NCI-H1930 (cell line): ENCODE data around the gene DLGAP1.

Source experiments
- DNase-seq, 2 experiments: peaks; one replicate each; lab custom pipeline; 2025; lab: John Stamatoyannopoulos, UW

Gene DLGAP1

DNA sequence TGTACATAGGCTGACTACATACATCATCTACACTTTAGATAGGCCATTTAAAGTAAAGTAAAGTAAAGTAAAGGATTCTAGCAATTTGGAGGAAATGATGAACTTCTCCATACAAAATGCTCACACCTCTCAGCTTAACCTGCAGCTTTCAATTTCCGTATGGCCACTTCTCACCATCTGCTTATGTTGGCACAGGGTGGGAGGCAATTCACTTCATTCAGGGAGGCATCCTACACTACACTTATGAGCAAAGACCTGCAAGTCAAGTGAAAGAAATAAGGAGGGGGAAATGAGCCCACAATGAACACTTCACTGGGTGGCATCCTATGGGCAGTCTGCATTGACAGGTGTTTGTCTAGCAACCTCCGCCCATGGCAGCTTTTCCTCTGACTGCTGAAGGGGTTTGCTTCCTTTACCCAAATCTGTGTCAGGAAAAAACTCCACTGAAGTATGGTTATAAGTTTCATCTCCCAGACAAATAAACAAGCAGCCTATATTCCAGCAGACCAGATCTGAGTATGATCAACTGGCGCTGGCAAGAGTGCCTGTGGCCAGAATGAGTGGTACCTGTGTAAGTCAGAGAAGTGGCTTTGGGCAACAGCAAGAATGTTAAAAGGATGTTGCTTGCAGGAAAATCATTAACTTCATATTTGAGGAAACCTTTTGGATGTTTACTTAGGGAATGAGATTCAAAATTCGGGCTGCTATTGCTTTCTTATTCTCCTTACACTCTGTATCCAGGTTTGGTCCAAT is 556.1 kb downstream of the DLGAP1 start:
- DNase-seq = no peak

DNA sequence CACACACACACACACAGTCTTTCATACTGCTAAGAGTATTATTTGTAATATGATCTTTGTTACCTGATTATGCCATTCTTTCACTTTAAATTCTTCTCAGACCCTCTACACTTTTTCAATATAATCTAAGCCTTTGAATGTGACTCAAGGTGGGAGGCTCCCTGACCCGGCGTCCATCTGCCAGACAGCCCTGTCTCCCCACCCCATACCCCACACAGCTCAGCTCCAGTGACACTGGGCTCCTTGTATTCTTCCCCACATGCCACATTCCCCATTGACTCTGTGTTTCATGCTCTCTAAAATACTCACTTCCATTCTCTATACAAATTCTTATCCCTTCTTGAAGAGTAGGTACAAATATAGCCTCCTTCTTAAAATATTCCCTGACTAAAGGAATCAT is 563.0 kb downstream of the DLGAP1 start:
- no peak for DNase-seq

DNA sequence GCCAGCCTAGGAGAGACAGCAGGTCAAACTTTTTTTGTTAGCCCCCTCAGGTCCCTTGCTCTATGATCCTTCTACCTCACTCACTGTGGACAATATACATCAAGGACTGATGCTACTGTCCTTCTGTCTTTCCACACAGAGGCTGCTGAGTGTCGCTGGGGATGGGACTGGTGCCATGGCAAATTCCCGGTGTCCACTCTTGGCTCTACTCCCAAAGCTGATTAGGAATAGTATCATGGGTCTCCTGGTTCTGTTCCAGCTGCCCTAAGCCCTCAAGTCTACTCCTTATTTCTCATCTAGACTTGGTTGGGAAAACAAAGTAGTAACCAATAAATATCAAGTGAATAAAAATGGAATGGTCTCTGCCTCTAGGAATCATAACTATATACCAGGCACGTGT is 563.9 kb downstream of the DLGAP1 start:
- DNase-seq = no peak

DNA sequence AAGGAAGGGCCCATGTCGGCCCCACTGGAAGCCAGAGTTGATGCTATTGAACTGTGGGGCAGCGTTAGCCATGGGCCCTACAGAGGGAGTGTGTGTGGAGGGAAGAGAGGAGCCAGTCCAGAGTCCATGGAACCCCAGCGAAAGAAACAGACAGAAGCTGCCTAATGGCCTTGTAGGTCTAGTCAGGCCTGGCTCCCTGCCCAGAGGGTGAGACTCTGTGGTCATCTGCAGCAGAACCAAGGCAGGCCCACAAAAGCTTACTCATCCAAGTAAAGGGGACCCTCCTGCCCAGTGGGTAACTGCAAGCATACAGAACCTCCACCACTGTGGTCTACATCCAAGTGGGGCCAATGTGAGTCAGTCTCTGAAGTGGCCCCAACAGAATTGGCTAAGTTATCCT is 565.3 kb downstream of the DLGAP1 start:
- no peak for DNase-seq

DNA sequence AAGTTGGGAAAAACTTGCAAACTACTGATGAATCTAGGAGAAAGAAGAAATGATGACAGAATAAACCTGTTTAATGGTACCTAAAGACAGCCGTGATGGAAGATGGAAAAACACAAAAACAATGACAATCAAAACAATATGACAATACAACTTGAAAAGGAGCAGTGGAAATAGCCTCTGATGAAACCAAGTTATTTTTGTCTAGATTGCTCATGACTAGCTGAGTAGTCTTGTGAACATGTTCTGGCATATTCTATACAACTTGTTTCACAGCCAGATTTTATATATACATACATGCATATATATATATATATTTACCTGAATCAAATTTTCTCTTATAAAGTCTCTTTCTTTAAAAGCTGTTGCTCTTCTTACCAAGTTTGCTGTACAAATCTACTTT is 566.0 kb downstream of the DLGAP1 start:
- no peak for DNase-seq

DNA sequence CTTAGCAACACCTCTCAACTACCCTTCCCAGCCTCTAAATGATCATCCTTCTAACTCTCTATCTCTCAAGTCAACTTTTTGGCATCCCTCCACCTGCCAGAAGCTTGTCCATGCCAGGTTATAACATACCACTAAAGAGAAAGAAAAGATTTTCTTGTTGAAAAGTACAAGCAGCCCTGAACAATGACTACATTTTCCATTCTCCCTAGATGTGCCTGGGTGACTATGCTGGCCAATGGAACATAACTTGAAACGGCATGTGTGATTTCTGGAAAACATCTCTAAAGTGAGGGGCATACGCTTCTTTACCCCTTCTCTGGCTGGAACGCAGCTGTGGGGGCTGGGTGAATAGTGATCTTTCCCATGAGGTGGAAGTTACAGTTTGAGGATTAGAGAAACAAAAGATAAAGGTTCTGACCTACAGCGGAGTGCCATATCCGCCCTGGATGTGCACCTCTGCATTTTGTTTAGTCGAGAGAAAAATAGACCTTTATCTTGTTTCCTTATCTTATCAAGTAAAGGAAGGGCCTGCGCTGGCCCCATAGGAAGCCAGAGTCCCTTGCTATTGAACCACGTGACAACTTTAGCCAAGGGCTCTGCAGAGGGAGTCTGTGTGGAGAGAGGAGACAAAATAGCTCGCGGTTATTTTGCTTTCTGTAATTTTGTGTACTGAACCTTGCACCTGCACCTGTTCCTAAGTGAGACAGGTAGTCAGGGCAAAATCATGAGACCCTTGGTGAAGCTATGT is 568.4 kb downstream of the DLGAP1 start:
- DNase-seq = no peak

DNA sequence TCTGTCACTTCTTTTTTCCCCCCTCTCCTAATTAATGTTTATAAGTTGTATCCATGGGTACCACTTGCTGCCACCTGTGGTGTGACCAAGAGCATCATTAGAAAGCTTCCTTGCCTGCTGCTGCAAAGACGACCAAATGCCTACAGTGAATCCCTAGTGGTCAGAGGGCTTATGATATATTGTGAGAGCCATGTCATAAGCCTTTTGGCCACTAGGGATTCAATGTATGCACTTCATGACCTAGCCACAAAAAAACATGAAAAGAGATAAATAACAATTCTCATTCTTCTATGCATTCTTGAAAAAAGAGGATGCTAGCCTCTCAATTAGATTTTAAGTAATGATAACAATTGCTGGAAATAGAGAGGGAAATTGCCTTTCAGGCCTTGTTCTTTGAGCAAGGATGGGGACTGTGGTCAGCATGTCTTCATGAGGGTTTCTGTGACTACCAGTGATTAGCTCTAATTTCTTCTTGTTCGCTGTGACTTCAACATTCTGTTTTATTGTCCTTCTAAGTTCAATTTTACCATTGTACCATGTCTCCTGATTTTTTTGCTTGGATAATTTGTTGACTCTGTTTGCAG is 569.8 kb downstream of the DLGAP1 start:
- no peak for DNase-seq

DNA sequence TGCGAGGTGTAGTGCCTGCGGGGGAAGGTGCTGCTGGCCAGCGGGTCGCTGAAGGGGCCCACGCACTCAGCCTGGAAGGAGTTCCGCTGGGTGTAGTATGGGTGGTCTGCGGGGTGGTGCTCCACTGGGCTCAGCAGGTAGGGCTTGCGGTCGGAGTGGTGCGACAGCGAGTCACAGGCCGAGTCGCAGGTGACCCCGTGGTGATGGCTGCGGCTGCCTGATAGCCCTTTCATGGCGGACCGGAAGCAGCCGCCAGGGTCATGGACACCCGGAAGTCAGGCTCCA is 575.3 kb downstream of the DLGAP1 start:
- no peak for DNase-seq

DNA sequence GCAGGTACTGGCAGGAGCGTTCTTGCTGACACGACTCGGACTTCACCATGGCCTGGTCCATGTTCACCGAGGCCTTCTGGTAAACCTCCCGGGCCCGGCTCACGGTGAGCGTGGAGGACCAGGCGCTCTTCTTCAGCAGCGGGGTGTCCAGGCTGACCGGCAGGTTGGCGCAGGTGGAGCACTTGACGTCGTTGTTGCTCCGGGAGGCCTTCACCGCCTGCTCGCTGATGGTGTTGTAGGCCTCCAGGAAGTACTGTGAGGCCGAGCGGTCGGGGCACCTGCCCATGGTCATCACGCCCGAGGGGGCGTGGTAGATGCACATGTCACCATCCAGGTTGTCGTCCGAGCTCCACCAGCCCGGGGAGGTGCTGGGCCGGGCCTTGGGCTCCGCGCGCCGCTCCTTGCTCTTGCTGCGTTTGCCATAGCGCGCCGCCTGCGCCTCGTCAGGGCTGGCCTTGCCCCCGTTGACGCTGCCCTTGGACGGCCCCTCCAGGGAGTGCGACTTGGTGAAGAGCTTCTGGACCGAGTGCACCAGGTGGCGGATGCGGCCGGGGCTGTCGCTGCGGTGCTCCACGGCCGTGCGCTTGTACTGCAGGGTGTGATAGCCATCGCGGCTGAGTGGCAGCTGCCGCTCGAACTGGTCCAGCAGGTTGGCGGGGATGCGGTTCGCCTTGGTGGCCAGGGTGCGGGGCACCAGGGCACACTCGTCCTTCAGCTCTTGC is 575.8 kb downstream of the DLGAP1 start:
- DNase-seq = no peak

DNA sequence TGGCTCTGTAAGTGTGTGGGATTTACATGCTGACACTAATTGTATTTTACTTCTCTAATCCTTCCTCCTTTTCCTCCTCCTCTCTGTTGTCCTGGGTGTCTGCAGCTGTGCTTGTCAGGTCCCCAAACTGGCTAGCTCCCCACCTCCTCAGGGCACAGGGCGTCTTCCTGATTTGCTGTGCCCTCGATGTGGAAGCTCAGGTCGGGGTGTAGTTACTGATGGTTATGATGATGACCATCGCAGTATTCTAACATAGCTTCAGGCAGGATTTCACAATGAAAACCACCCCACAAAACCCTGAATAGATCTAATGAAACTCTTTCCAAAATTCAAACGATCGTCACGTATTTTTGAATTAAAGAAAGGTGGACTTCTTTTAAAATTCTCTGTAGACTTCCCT is 576.7 kb downstream of the DLGAP1 start:
- DNase-seq = no peak

DNA sequence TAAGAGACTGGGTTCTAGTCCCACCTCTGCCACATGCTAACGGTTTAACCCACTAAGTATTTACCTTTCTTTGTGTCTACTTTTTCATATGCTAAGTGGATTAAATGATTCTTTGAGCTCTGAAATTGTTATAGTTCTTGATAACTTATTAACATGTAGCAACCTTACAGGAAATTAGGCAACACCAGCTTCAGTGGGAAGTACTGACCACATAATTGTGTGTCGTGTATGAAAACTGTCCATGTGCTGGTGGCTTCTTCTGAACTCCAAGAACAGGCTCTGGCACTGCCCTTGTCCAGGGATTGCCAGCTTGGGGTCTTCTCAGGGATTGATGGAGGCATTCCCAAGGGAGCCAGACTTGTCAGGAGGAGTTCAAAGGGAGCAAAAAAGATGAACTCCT is 577.4 kb downstream of the DLGAP1 start:
- DNase-seq = no peak

DNA sequence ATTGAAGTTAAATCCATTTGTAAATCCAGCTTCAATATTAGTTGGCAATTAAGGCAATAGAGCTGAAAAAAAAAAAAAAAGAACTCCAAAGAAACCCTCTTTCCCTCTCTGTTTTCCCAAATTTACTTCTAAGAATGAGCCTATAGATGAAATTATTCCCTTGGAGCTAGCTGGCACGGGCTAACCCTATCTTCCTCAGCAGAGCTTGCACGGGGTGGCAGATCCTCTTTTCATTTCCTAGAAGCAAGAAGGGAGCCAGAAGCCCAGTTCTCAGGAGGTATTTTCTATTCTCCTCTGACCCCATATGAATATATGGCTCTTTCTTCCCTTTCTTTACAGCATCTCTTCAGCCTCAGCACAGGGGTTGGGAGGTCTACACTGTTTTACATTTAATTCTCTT is 579.1 kb downstream of the DLGAP1 start:
- no peak for DNase-seq

DNA sequence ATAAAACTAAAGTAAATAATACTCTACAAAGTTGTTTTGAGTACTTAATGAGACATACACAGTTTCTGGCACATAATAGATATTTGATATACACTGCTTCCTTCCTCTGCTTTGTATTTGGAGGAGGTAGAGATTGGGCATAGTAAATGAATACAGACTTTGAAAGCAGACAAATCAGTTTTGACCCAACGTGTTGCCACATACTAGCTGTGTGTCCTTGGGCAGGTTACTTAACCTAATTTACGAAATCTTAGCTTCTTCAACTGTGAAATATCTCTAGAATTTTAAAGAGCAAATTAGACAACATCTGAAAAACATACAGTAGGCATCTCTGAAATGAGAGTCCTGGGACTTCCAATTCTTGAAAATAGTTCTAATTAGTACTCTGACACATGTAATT is 579.7 kb downstream of the DLGAP1 start:
- no peak for DNase-seq

DNA sequence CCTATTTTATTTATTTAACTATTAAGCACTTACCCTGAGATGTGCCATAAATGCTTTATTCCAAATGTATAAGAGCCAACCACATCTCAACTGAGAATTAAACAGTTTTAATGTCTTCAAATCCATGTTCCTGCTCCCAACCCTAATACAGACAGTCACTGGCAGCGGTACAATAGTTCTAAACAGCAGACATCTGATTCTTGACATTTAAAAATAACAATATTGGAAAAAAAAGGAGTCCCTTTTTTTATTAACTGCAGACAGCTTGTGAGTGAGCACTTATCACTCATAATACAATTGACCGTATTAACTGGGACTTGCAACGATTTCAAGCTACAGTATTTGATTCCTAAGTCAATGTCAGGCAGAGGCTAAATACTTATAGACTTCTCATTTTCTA is 580.5 kb downstream of the DLGAP1 start:
- no peak for DNase-seq

DNA sequence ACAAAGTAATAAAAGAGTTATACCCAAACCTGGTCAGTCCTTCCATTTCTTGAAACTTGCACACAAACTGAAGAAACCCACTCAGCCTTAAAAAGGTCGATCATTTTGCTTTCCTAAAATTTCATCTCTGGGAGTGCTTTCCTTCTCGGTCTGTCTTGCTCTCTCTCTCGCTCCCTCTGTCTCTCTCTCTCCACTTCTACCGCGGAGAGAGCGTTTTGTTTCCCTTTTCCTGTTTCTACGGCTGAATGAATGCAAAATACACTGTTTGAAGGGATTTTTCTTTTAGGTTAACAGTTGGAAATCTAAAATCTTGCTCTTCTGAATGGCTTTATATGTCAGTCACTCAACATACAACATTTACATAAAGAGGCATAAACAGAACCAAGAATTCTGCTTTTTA is 581.0 kb downstream of the DLGAP1 start:
- DNase-seq = no peak

DNA sequence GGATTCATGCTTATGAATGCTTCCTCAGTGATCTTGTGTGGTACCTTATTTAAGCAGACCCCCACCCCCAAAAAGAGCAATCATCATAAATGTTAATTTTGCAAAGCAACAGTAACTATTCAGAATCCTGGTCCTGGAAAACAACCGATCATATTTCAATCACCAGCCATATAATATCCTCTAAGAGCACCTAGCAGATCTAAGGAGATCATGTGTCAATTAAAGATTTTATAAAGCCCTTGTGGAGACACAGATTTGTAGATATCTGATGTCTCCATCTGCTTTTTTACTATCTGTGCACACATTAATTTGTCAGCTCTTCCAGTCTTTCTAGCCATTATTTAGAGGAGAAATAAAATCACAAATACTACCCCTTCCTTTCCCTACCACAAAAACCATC is 581.4 kb downstream of the DLGAP1 start:
- no peak for DNase-seq

DNA sequence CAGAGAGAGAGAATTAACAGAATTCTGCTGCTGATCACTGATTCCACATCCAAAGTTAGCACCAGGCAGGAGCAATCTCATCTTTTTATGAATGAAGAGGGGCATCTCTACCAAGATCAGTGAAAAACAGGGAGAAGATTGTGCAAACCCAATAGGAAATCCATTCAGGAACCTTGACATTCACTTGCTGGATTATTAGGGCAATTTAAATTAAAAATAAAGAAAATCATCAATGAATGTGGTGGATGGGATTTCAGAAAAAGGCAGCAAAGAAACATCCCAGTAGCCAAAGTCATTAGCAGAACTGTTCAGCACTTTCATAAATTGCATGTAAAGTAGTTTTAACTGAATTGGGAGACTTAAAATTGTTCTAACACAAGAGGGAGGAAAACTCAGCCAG is 581.9 kb downstream of the DLGAP1 start:
- no peak for DNase-seq

DNA sequence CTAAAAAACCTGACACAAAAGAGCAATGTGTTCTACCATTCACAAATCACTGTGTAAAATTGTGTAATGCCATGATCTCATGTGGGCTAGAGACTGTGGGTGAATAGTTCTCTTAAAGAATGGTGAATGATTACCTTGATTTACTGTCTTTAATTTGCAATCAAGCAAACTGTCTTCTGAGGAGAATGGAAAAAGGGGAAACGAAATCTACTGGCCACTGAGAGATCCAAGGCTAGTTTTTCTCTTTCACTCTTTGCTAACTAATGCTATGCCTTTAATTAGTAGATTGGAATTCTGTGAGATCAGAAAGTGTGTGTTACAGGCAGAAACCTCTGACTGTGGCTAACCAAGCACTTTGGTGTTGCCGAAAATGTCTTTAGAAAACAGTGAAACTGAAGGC is 582.5 kb downstream of the DLGAP1 start:
- DNase-seq = no peak

DNA sequence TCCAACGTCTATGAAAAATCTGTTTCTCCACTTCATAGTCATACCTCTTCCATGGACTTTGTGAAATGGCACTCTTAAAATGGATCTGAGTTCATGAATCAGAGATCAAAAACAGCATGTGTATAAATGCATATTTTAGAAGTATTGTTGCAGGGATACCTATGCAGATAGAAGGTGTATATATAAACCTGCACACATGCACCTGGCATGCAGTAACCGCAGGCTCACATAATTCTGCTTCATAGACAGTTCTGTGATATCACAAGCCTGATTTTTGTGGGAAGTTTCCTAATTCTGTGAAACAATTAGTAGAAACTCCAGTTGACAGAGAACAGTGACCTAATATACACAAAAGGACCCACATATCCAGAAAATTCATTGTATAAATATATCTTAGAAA is 583.4 kb downstream of the DLGAP1 start:
- no peak for DNase-seq

DNA sequence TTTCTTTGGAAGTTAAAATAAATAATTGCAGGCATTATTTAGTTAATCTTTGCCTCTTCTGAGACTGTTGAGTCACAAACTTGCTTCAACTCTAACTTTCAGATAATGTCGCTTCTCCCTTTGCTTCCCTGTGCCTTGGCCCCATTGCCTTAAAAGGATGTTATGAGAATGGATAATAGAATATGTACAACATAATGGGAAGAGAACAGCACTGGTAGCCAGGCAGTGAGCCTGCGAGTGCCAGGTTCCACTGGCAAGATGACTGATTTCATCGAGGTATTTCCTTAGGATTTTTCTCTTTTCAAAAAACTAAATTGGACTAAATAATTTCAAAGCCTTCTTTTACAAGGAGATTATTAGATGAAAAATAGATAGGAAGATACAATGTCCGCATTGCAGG is 584.2 kb downstream of the DLGAP1 start:
- no peak for DNase-seq

DNA sequence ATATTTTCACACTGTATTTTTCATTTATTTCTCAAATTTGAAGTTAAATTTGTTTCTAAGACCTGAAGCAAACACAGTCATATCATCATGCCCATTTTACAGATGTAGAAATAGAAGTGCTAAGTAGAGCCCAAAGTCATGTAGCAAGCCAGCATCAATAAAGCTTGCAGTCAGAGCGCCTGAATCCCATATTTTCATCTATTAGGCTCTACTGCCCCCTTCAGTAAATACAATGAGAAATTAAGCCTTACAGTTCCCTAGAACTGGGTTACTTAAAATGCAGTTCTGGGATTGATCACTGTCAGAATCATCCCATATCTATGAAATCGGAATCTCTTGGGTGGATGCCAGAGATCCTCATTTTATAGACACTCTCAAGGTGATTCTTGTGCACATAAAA is 585.3 kb downstream of the DLGAP1 start:
- DNase-seq = peak in 1 of 2 experiments; percentile 4

DNA sequence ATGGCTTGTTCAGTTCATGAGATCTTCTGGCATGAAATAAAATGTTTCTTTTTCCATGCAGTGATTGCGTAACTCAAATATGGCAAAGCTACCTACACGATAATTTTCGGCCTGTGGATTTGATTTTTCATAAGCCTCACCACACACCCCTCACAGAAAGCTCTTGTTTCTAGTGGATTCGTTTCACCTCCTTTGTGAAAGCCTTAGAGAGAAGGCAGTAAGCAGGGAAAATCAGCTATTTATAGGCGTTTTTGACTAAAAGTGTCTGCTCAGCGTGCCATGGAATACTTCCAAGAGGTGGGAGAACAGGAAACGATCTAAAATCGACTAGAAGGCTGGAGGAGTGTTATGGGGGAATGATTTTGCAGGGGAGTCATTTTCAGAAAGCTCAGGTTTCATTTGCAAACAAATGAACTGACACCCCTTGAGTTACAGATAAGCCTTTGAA is 587.2 kb downstream of the DLGAP1 start:
- no peak for DNase-seq

DNA sequence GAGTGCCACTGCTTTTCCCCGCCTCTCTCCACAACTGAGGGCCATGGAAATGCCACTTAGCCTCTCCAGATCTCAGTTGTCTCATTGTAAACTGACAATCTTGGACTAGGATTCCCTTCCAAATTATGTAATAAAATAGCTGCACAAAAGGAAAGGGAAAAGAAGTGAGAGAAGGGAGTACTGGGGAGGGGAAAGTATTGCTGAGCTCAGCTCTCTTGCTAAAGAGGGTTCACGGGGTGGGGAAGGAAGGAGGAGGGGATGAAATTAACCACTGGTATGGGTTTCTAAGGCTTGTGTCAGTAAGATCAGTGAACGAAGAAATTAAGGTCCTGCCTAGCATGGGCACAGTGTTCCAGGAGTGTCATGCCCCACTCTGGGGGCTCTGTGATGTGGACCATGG is 587.9 kb downstream of the DLGAP1 start:
- no peak for DNase-seq
